ENCODE results near the gene UBXN4. TPM values are rescaled to one million over a fixed set of nuclear protein-coding genes. Genes with fewer than 3 reads are reported as not detected.

The UBXN4 gene
- total and polyA plus RNA-seq, 2 donors (not counting 3 experiments of a cell fraction or from before 2014, with no cell fraction given) = 40.8 to 108 TPM

- POLR2A ChIA-PET = no interaction called here
- Histone ChIP-seq H3K27me3 (ENCODE audit: control insufficient read depth in 2 of 2, insufficient read depth in 2 of 2, low read length in 2 of 2) (peaks cover 1 to 4% of the 10 kb centered on the region in 2 experiments), H3K9ac (replicated peaks; ENCODE audit: extremely low read depth, insufficient read depth, low read length) (no peak overlapping the region), H3K27ac (ENCODE audit: insufficient read depth, low read depth, low read length) (no peak overlapping the region), H3K4me1 (ENCODE audit: control insufficient read depth, extremely low read depth, insufficient read depth, low read length) (no peaks in the 10 kb centered on the region), H3K9me1 (replicated peaks; ENCODE audit: control insufficient read depth, extremely low read depth, insufficient read depth, low read length) (no peaks in the 10 kb centered on the region), H3K36me3 (ENCODE audit: control insufficient read depth in 2 of 2, extremely low read depth in 1 of 2, insufficient read depth in 2 of 2, low read length in 2 of 2) (no peaks in the 10 kb centered on the region), H2AFZ (ENCODE audit: low read depth, low read length) (no peak overlapping the region), H3K4me2 (ENCODE audit: insufficient read depth, low read length) (no peak overlapping the region), H3K79me2 (ENCODE audit: control insufficient read depth, insufficient read depth, low read length) (no peaks in the 10 kb centered on the region), H3K9me3 (replicated peaks; ENCODE audit: control insufficient read depth, insufficient read depth, low read length) (no peaks in the 10 kb centered on the region), H3K4me3 (replicated peaks in 1 of 3; ENCODE audit: insufficient read depth in 1 of 3, low read depth in 1 of 3, low read length in 3 of 3) (no peak overlapping the region), H4K20me1 (replicated peaks; ENCODE audit: control insufficient read depth, extremely low read depth, insufficient read depth, low read length) (no peaks in the 10 kb centered on the region)
- TF ChIP-seq CTCF (IDR thresholded peaks at IDR 0.05; ENCODE audit: extremely low read depth in 1 of 2, insufficient read depth in 1 of 2, low read depth in 1 of 2, low read length in 2 of 2) = no peak
- TF ChIP-seq FOS (IDR thresholded peaks at IDR 0.05; ENCODE audit: borderline replicate concordance, insufficient read depth, low read length) = no peak
- no peak for TF ChIP-seq MYC (IDR thresholded peaks at IDR 0.05; ENCODE audit: low read depth, low read length)
- TF ChIP-seq GATA2 (IDR thresholded peaks at IDR 0.05; ENCODE audit: insufficient read depth, insufficient read length, low read depth, low read length) = no peak
- FAIRE-seq = no peak
- no TSS peak for BruUV-seq (replicated peaks)
- intact Hi-C loops (cut with micrococcal nuclease) = no loop called here
- CTCF ChIA-PET = interaction anchor here (0.9 to 1.0 kb wide), 2 partner anchors 19 to 28 kb away, joined by 3 read pairs; no protein-coding TSS in a partner anchor
- no peak for DNase-seq (ENCODE audit: low read depth, low spot score)
- dilution Hi-C loops (cut with MboI; ENCODE audit: extremely low pct_ligation_motif_present, low sequenced_read_pairs) = no loop called here
Observed at GRCh38 chr2:135825131-135825530, 83.5 kb downstream of the UBXN4 start.

GRCh38 chr2:135825550-135826176 lies 84.0 kb downstream of the UBXN4 start:
- no peaks in the 10 kb centered on the region for H3K36me3 ChIP-seq (ENCODE audit: control insufficient read depth in 2 of 2, extremely low read depth in 1 of 2, insufficient read depth in 2 of 2, low read length in 2 of 2)
- intact Hi-C loops (cut with micrococcal nuclease) = no loop called here
- no peak overlapping the region for H3K27ac ChIP-seq (ENCODE audit: insufficient read depth, low read depth, low read length)
- BruUV-seq (replicated peaks) = no TSS peak
- no peak overlapping the region for H3K4me2 ChIP-seq (ENCODE audit: insufficient read depth, low read length)
- no peak for FAIRE-seq
- no peak overlapping the region for H3K4me3 ChIP-seq (replicated peaks in 1 of 3; ENCODE audit: insufficient read depth in 1 of 3, low read depth in 1 of 3, low read length in 3 of 3)
- DNase-seq (ENCODE audit: low read depth, low spot score) = no peak
- no peaks in the 10 kb centered on the region for H3K4me1 ChIP-seq (ENCODE audit: control insufficient read depth, extremely low read depth, insufficient read depth, low read length)
- dilution Hi-C loops (cut with MboI; ENCODE audit: extremely low pct_ligation_motif_present, low sequenced_read_pairs) = no loop called here
- no peaks in the 10 kb centered on the region for H3K9me3 ChIP-seq (replicated peaks; ENCODE audit: control insufficient read depth, insufficient read depth, low read length)
- ChIA-PET CTCF (interaction anchor here (0.9 to 1.3 kb wide), 3 partner anchors 20 to 29 kb away, joined by 3 read pairs; no protein-coding TSS in a partner anchor), POLR2A (no interaction called here)
- H3K9ac ChIP-seq (replicated peaks; ENCODE audit: extremely low read depth, insufficient read depth, low read length) = no peak overlapping the region
- TF ChIP-seq CTCF (IDR thresholded peaks at IDR 0.05; ENCODE audit: extremely low read depth in 1 of 2, insufficient read depth in 1 of 2, low read depth in 1 of 2, low read length in 2 of 2) (no peak), EZH2 (IDR thresholded peaks at IDR 0.05; ENCODE audit: borderline replicate concordance, low read depth, low read length, severe bottlenecking) (no peak), MAX (IDR thresholded peaks at IDR 0.05; ENCODE audit: insufficient read depth, insufficient read length) (no peak), JUN (IDR thresholded peaks at IDR 0.05; ENCODE audit: borderline replicate concordance, insufficient read depth, insufficient read length, low read depth) (no peak), GATA2 (IDR thresholded peaks at IDR 0.05; ENCODE audit: insufficient read depth, insufficient read length, low read depth, low read length) (no peak), FOS (IDR thresholded peaks at IDR 0.05; ENCODE audit: borderline replicate concordance, insufficient read depth, low read length) (no peak)
- no peaks in the 10 kb centered on the region for H3K9me1 ChIP-seq (replicated peaks; ENCODE audit: control insufficient read depth, extremely low read depth, insufficient read depth, low read length)
- H3K79me2 ChIP-seq (ENCODE audit: control insufficient read depth, insufficient read depth, low read length) = no peaks in the 10 kb centered on the region
- no peaks in the 10 kb centered on the region for H4K20me1 ChIP-seq (replicated peaks; ENCODE audit: control insufficient read depth, extremely low read depth, insufficient read depth, low read length)
- H2AFZ ChIP-seq (ENCODE audit: low read depth, low read length) = no peak overlapping the region
- peaks cover 1 to 4% of the 10 kb centered on the region in 2 experiments for H3K27me3 ChIP-seq (ENCODE audit: control insufficient read depth in 2 of 2, insufficient read depth in 2 of 2, low read length in 2 of 2)

All from endothelial cell of umbilical vein (primary cell).